GM23248 (cell line): ENCODE results near the gene DEDD. TPM values are rescaled to one million over a fixed set of nuclear protein-coding genes. Genes with fewer than 3 reads are reported as not detected.

Experiments
- DNase-seq: peaks from one replicate; pipeline ENCODE4 v3.0.0-alpha.2; 2015
- H2AFZ ChIP-seq: fragments of 200-600 bp; sonication (generic); 2 replicates; pipeline ENCODE4 v1.6.1; 2016; ENCODE audit warnings: antibody characterized with exemption
- H3F3A ChIP-seq: fragments of 200-600 bp; sonication (generic); 2 replicates; pipeline ENCODE4 v1.6.1; 2016; ENCODE audit warnings: mild to moderate bottlenecking, antibody characterized with exemption, mixed run types; ENCODE audit not compliant: insufficient read depth
- H3K27ac ChIP-seq: fragments of 200-600 bp; sonication (generic); 2 replicates; pipeline ENCODE4 v1.5.1; 2016; ENCODE audit warnings: mild to moderate bottlenecking
- H3K27me3 ChIP-seq: fragments of 200-600 bp; sonication (generic); replicated peaks from 2 replicates; pipeline ENCODE4 v1.6.1; 2016; ENCODE audit warnings: mild to moderate bottlenecking; ENCODE audit not compliant: insufficient read depth
- H3K36me3 ChIP-seq: fragments of 200-600 bp; sonication (generic); 2 replicates; pipeline ENCODE4 v1.6.1; 2016; ENCODE audit warnings: low read depth, mild to moderate bottlenecking
- H3K4me1 ChIP-seq: fragments of 200-600 bp; sonication (generic); 2 replicates; pipeline ENCODE4 v1.6.1; 2016; ENCODE audit warnings: mild to moderate bottlenecking; ENCODE audit not compliant: insufficient read depth
- H3K4me2 ChIP-seq: fragments of 200-600 bp; sonication (generic); one replicate; pipeline ENCODE4 v1.6.1; 2016; ENCODE audit warnings: mild to moderate bottlenecking; ENCODE audit not compliant: unreplicated experiment
- H3K4me3 ChIP-seq: fragments of 200-600 bp; sonication (generic); 2 replicates; pipeline ENCODE4 v1.5.1; 2016; ENCODE audit warnings: mild to moderate bottlenecking
- H3K79me2 ChIP-seq: fragments of 200-600 bp; sonication (generic); 2 replicates; pipeline ENCODE4 v1.6.1; 2016; ENCODE audit warnings: mild to moderate bottlenecking; ENCODE audit not compliant: insufficient read depth
- H3K9ac ChIP-seq: fragments of 200-600 bp; sonication (generic); 2 replicates; pipeline ENCODE4 v1.6.1; 2016; ENCODE audit warnings: mild to moderate bottlenecking
- H3K9me2 ChIP-seq: fragments of 200-600 bp; sonication (generic); 2 replicates; pipeline ENCODE4 v1.6.1; 2016; ENCODE audit warnings: mixed run types, mild to moderate bottlenecking, moderate library complexity; ENCODE audit not compliant: insufficient read depth
- H3K9me3 ChIP-seq: fragments of 200-600 bp; sonication (generic); one replicate; pipeline ENCODE4 v1.6.1; 2017; ENCODE audit warnings: low read depth
- H4K20me1 ChIP-seq: fragments of 200-600 bp; sonication (generic); 2 replicates; pipeline ENCODE4 v1.6.0; 2016; ENCODE audit not compliant: insufficient read depth
- EZH2 ChIP-seq: fragments of 200-600 bp; sonication (generic); IDR thresholded peaks from 2 replicates; pipeline ENCODE4 v1.6.1; 2018; ENCODE audit warnings: antibody characterized with exemption, mild to moderate bottlenecking; ENCODE audit not compliant: insufficient read depth, poor library complexity, severe bottlenecking
- EZH2phosphoT487 ChIP-seq: fragments of 200-600 bp; sonication (generic); IDR thresholded peaks from 2 replicates; pipeline ENCODE4 v1.6.1; 2018; ENCODE audit warnings: antibody characterized with exemption, moderate library complexity, mild to moderate bottlenecking, low read depth; ENCODE audit not compliant: insufficient read depth
- WGBS, 2 experiments: methylation state at CpG; one replicate each; pipeline ENCODE4 v1.1.6; 2015 to 2017; ENCODE audit warnings: low lambda C conversion rate in 2 of 2, low coverage in 1 of 2; ENCODE audit errors: missing lambda C conversion rate in 2 of 2; 5-methylcytosine and 5-hydroxymethylcytosine counted together
- in situ Hi-C: fragments of 300-500 bp; cut with MboI; formaldehyde crosslinking; loops from 2 replicates; pipeline ENCODE4 v1.15.0; 2020
- polyA plus RNA-seq: library from polyadenylated mRNA; unstranded; fragments of >200 nt; fragmentation: Nextera tagmentation; extraction: Ambion mirVana; gene quantifications from 2 replicates; pipeline ENCODE4 v1.2.1, GENCODE V29; 2016
- total RNA-seq: library from RNA; depleted of rRNA; stranded (reverse); fragments of >200 nt; shearing (Covaris generic); gene quantifications from 2 replicates; pipeline ENCODE4 v1.2.3, GENCODE V29; 2014

DEDD gene
- total and polyA plus RNA-seq, 2 experiments from 2014 or later: 36.7 to 37.8 TPM

- Histone ChIP-seq H3K9ac (no peak overlapping the region), H2AFZ (no peak overlapping the region), H3K9me3 (no peaks in the 10 kb centered on the region), H3K9me2 (no peaks in the 10 kb centered on the region), H3K36me3 (no peaks in the 10 kb centered on the region; the same call in 1 of the 2 replicates), H3K79me2 (peaks cover 99% of the 10 kb centered on the region), H3K4me3 (no peak overlapping the region), H3F3A (0 out of 2 replicates have a peak, but pooled peaks cover 4% of the 10 kb centered on the region), H3K27ac (no peak overlapping the region), H3K4me1 (peaks cover 20% of the 10 kb centered on the region), H3K27me3 (no peaks in the 10 kb centered on the region), H3K4me2 (no peak overlapping the region), H4K20me1 (no peaks in the 10 kb centered on the region)
- 77 to 79% methylated on average over 3 of the region's 3 CpGs for WGBS, 2 experiments
- TF ChIP-seq EZH2phosphoT487 (no peak), EZH2 (no peak)
- in situ Hi-C loops: no loop called here
- DNase-seq: no peak
These were observed 21.4 kb downstream of the DEDD start for GRCh38 chr1:161111117-161111516.

- DNase-seq: no peak
- Histone ChIP-seq H3K4me2 (no peak overlapping the region), H3K36me3 (no peaks in the 10 kb centered on the region), H3K9me3 (no peaks in the 10 kb centered on the region), H3K4me1 (no peaks in the 10 kb centered on the region), H3F3A (no peaks in the 10 kb centered on the region), H4K20me1 (no peaks in the 10 kb centered on the region), H3K9ac (no peak overlapping the region), H3K4me3 (no peak overlapping the region), H2AFZ (no peak overlapping the region), H3K79me2 (peaks cover 96% of the 10 kb centered on the region), H3K27me3 (no peaks in the 10 kb centered on the region), H3K9me2 (no peaks in the 10 kb centered on the region), H3K27ac (no peak overlapping the region)
- WGBS, 2 experiments: 94 to 95% methylated on average over 1 of the region's 1 CpG
- TF ChIP-seq EZH2phosphoT487: no peak
- no peak for TF ChIP-seq EZH2
- in situ Hi-C loops: no loop called here
These were observed 26.0 kb downstream of the DEDD start for GRCh38 chr1:161106431-161106830.

- WGBS, 2 experiments: 46 to 56% methylated on average over 2 of the region's 2 CpGs
- peaks cover 38% of the 10 kb centered on the region for H3K79me2 ChIP-seq
- no peak overlapping the region for H3K4me3 ChIP-seq
- no peak overlapping the region for H2AFZ ChIP-seq
- H3K27me3 ChIP-seq: no peaks in the 10 kb centered on the region
- H3K4me1 ChIP-seq: peaks cover 17% of the 10 kb centered on the region
- H3K9me2 ChIP-seq: no peaks in the 10 kb centered on the region
- no peaks in the 10 kb centered on the region for H3K9me3 ChIP-seq
- H3K27ac ChIP-seq: no peak overlapping the region
- in situ Hi-C loops: no loop called here
- no peak for TF ChIP-seq EZH2
- H3K4me2 ChIP-seq: no peak overlapping the region
- peaks cover 18% of the 10 kb centered on the region; the same call in 1 of the 2 replicates for H3F3A ChIP-seq
- no peak for DNase-seq
- no peaks in the 10 kb centered on the region for H4K20me1 ChIP-seq
- no peak overlapping the region for H3K9ac ChIP-seq
- H3K36me3 ChIP-seq: no peaks in the 10 kb centered on the region
These were observed 31.9 kb downstream of the DEDD start for GRCh38 chr1:161100556-161100955.

- Histone ChIP-seq H3K9ac (peak overlapping the region; percentile 68; the same call in 1 of the 2 replicates), H3K9me2 (no peaks in the 10 kb centered on the region), H3K27me3 (no peaks in the 10 kb centered on the region), H3K4me2 (peak overlapping the region; percentile 98), H3F3A (peaks cover 18% of the 10 kb centered on the region; the same call in 1 of the 2 replicates), H3K9me3 (no peaks in the 10 kb centered on the region), H2AFZ (no peak overlapping the region), H3K27ac (no peak overlapping the region), H4K20me1 (no peaks in the 10 kb centered on the region), H3K4me3 (no peak overlapping the region; the same call in 1 of the 2 replicates), H3K36me3 (no peaks in the 10 kb centered on the region), H3K4me1 (peaks cover 17% of the 10 kb centered on the region), H3K79me2 (peaks cover 25% of the 10 kb centered on the region)
- in situ Hi-C loops: loop anchor here (5.0 to 10.0 kb wide), 2 partner anchors 52 to 104 kb away; partner anchors contain the start of gene USF1
- 83% methylated on average over 9 of the region's 9 CpGs for WGBS, 2 experiments
- TF ChIP-seq EZH2phosphoT487 (no peak), EZH2 (no peak)
- no peak for DNase-seq
These were observed 33.2 kb downstream of the DEDD start for GRCh38 chr1:161099090-161099802.
